ENCODE measurements around the gene LANCL2.

GRCh38 chr7:55427800-55428199 is 62.7 kb downstream of the LANCL2 start:
- TF ChIP-seq, protein P1, sequence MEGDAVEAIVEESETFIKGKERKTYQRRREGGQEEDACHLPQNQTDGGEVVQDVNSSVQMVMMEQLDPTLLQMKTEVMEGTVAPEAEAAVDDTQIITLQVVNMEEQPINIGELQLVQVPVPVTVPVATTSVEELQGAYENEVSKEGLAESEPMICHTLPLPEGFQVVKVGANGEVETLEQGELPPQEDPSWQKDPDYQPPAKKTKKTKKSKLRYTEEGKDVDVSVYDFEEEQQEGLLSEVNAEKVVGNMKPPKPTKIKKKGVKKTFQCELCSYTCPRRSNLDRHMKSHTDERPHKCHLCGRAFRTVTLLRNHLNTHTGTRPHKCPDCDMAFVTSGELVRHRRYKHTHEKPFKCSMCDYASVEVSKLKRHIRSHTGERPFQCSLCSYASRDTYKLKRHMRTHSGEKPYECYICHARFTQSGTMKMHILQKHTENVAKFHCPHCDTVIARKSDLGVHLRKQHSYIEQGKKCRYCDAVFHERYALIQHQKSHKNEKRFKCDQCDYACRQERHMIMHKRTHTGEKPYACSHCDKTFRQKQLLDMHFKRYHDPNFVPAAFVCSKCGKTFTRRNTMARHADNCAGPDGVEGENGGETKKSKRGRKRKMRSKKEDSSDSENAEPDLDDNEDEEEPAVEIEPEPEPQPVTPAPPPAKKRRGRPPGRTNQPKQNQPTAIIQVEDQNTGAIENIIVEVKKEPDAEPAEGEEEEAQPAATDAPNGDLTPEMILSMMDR (IDR thresholded peaks at IDR 0.05 in 8 of 11, conservative IDR thresholded peaks at IDR 0.05 in 3 of 11) = no peak
- TF ChIP-seq POLR2A (IDR thresholded peaks at IDR 0.05) = no peak
